GM23338 (cell line): Measurements from ENCODE around the gene LASP1NB.
A peak's percentile ranks its signal among the peaks of the same experiment; 100 is the strongest.

ENCODE experiments used
- ATAC-seq: fragments of 200-7000 bp; cut with Tn5 transposase; 3 replicates; pipeline ENCODE4 v1.9.1; 2020
- DNase-seq: peaks from one replicate; pipeline ENCODE4 v3.0.0-alpha.2; 2015; ENCODE audit warnings: low spot score
- H2AFZ ChIP-seq: fragments of 200-600 bp; sonication (generic); 2 replicates; pipeline ENCODE4 v1.8.0; 2016; ENCODE audit warnings: antibody characterized with exemption, mild to moderate bottlenecking, moderate library complexity
- H3F3A ChIP-seq: fragments of 200-600 bp; sonication (generic); replicated peaks from 2 replicates; pipeline ENCODE4 v1.8.0; 2017; ENCODE audit warnings: antibody characterized with exemption, mixed run types, low read depth
- H3K27ac ChIP-seq: fragments of 200-600 bp; sonication (generic); 2 replicates; pipeline ENCODE4 v1.6.1; 2016; ENCODE audit warnings: low read depth
- H3K27me3 ChIP-seq: fragments of 200-600 bp; sonication (generic); 2 replicates; pipeline ENCODE4 v1.8.0; 2016; ENCODE audit warnings: mild to moderate bottlenecking, mixed run types, moderate library complexity; ENCODE audit not compliant: insufficient read depth
- H3K36me3 ChIP-seq: fragments of 200-600 bp; sonication (generic); 2 replicates; pipeline ENCODE4 v1.8.0; 2016; ENCODE audit warnings: mild to moderate bottlenecking; ENCODE audit not compliant: insufficient read depth
- H3K4me1 ChIP-seq: fragments of 200-600 bp; sonication (generic); 2 replicates; pipeline ENCODE4 v1.8.0; 2016; ENCODE audit warnings: mild to moderate bottlenecking, moderate library complexity; ENCODE audit not compliant: insufficient read depth
- H3K4me2 ChIP-seq: fragments of 200-600 bp; sonication (generic); 2 replicates; pipeline ENCODE4 v1.7.1; 2017; ENCODE audit warnings: mixed run types
- H3K4me3 ChIP-seq: fragments of 200-600 bp; sonication (generic); 2 replicates; pipeline ENCODE4 v1.6.1; 2016; ENCODE audit warnings: mixed run types
- H3K79me2 ChIP-seq: fragments of 200-600 bp; sonication (generic); replicated peaks from 2 replicates; pipeline ENCODE4 v1.8.0; 2017; ENCODE audit warnings: mild to moderate bottlenecking; ENCODE audit not compliant: insufficient read depth
- H3K9me2 ChIP-seq: fragments of 200-600 bp; sonication (generic); 2 replicates; pipeline ENCODE4 v1.8.0; 2017; ENCODE audit not compliant: insufficient read depth
- H4K20me1 ChIP-seq: fragments of 200-600 bp; sonication (generic); replicated peaks from 2 replicates; pipeline ENCODE4 v1.8.0; 2017; ENCODE audit warnings: mild to moderate bottlenecking; ENCODE audit not compliant: insufficient read depth
- H3K27ac Mint-ChIP-seq: 2 replicates; pipeline ENCODE4 v1.8.0; 2020; ENCODE audit warnings: inconsistent platforms, mild to moderate bottlenecking, moderate library complexity, mixed read lengths
- H3K27me3 Mint-ChIP-seq: 3 replicates; pipeline ENCODE4 v1.8.0; 2022; ENCODE audit warnings: low read depth, mild to moderate bottlenecking, moderate library complexity, mixed read lengths, inconsistent platforms; ENCODE audit not compliant: insufficient read depth, poor library complexity
- H3K36me3 Mint-ChIP-seq: 3 replicates; pipeline ENCODE4 v1.8.0; 2021; ENCODE audit warnings: low read depth, mild to moderate bottlenecking, inconsistent platforms, moderate library complexity, mixed read lengths
- H3K4me1 Mint-ChIP-seq: 3 replicates; pipeline ENCODE4 v1.8.0; 2020; ENCODE audit warnings: mild to moderate bottlenecking, inconsistent platforms, mixed read lengths
- H3K4me3 Mint-ChIP-seq: 3 replicates; pipeline ENCODE4 v1.8.0; 2021; ENCODE audit warnings: moderate library complexity, mild to moderate bottlenecking, inconsistent platforms, mixed read lengths
- H3K9me3 Mint-ChIP-seq: 3 replicates; pipeline ENCODE4 v1.8.0; 2020; ENCODE audit warnings: moderate library complexity, mild to moderate bottlenecking, inconsistent platforms, mixed read lengths
- CREB1 ChIP-seq: fragments of 250-450 bp; sonication (Bioruptor Pico); IDR thresholded peaks from 2 replicates; pipeline ENCODE4 v1.5.0; 2020; ENCODE audit warnings: low read depth, mild to moderate bottlenecking, moderate library complexity
- ETS1 ChIP-seq: IDR thresholded peaks from 2 replicates; pipeline ENCODE4 v1.6.1; 2016; ENCODE audit warnings: antibody characterized with exemption
- EZH2 ChIP-seq: fragments of 200-600 bp; sonication (generic); IDR thresholded peaks from one replicate; pipeline ENCODE4 v1.8.0; 2017; ENCODE audit warnings: antibody characterized with exemption, mild to moderate bottlenecking, low read depth; ENCODE audit not compliant: unreplicated experiment
- EZH2phosphoT487 ChIP-seq: fragments of 200-600 bp; sonication (generic); IDR thresholded peaks from one replicate; pipeline ENCODE4 v1.8.1; 2018; ENCODE audit warnings: antibody characterized with exemption; ENCODE audit not compliant: unreplicated experiment
- JUNB ChIP-seq: IDR thresholded peaks from one replicate; pipeline ENCODE4 v1.6.1; 2016; ENCODE audit warnings: antibody characterized with exemption; ENCODE audit not compliant: unreplicated experiment
- NANOG ChIP-seq: IDR thresholded peaks from 2 replicates; pipeline ENCODE4 v1.6.1; 2016; ENCODE audit warnings: antibody characterized with exemption, borderline replicate concordance
- REST ChIP-seq: IDR thresholded peaks from one replicate; pipeline ENCODE4 v1.6.1; 2018; ENCODE audit warnings: antibody characterized with exemption; ENCODE audit not compliant: unreplicated experiment
- STAT1 ChIP-seq: IDR thresholded peaks from one replicate; pipeline ENCODE4 v1.6.1; 2016; ENCODE audit warnings: antibody characterized with exemption; ENCODE audit not compliant: unreplicated experiment
- ZNF331 ChIP-seq: fragments of 250-450 bp; sonication (Bioruptor Pico); IDR thresholded peaks from 2 replicates; pipeline ENCODE4 v1.5.0; 2020; ENCODE audit warnings: low read depth, mild to moderate bottlenecking, moderate library complexity
- ZNF462 ChIP-seq: fragments of 250-450 bp; sonication (Bioruptor Pico); IDR thresholded peaks from 2 replicates; pipeline ENCODE4 v1.5.0; 2020; ENCODE audit warnings: mild to moderate bottlenecking, moderate library complexity

The LASP1NB gene

GRCh38 chr17:38908676-38909181 lies 16.7 kb upstream of the LASP1NB start (continued):
- no peak for TF ChIP-seq ZNF462 (CRISPR knock-in tag)
- no peak for TF ChIP-seq NANOG
- no peak for TF ChIP-seq STAT1
- no peak for TF ChIP-seq CREB1 (CRISPR knock-in tag)
- no peak for TF ChIP-seq ETS1
- TF ChIP-seq EZH2phosphoT487 = no peak
- no peak for TF ChIP-seq JUNB
- no peak for TF ChIP-seq ZNF331 (CRISPR knock-in tag)

GRCh38 chr17:38910325-38910724 lies 15.1 kb upstream of the LASP1NB start:
- Mint-ChIP-seq H3K4me1 (peaks cover 21% of the 10 kb centered on the region), H3K9me3 (no peaks in the 10 kb centered on the region), H3K27ac (no peak overlapping the region), H3K36me3 (peaks cover 17% of the 10 kb centered on the region), H3K27me3 (peaks cover 4% of the 10 kb centered on the region), H3K4me3 (no peak overlapping the region; the same call in 2 of the 3 replicates)
- Histone ChIP-seq H3K4me1 (peaks cover 10% of the 10 kb centered on the region; the same call in 1 of the 2 replicates), H3K4me3 (no peak overlapping the region), H3K36me3 (no peaks in the 10 kb centered on the region; the same call in 1 of the 2 replicates), H3K79me2 (peaks cover 32% of the 10 kb centered on the region), H3K27me3 (no peaks in the 10 kb centered on the region), H4K20me1 (peaks cover 23% of the 10 kb centered on the region), H3K27ac (0 out of 2 replicates have a peak overlapping the region, but pooled peaks have one; percentile 50), H3F3A (no peaks in the 10 kb centered on the region), H2AFZ (no peak overlapping the region), H3K9me2 (no peaks in the 10 kb centered on the region), H3K4me2 (no peak overlapping the region)
- DNase-seq (no peak), ATAC-seq (no peak)
- TF ChIP-seq EZH2 (no peak), ETS1 (no peak), CREB1 (CRISPR knock-in tag) (no peak), REST (no peak), EZH2phosphoT487 (no peak)
